HL-60 (cell line): ENCODE measurements around the gene VPS13D.

Experiments
- CTCF ChIP-seq: IDR thresholded peaks from one replicate; pipeline ENCODE4 v1.5.1; 2011; ENCODE audit warnings: low read length, control low read depth, inconsistent platforms; ENCODE audit not compliant: insufficient read depth
- GABPA ChIP-seq: IDR thresholded peaks from 2 replicates; pipeline ENCODE4 v1.6.1; 2012; ENCODE audit warnings: low read depth
- POLR2AphosphoS5 ChIP-seq: IDR thresholded peaks from 2 replicates; pipeline ENCODE4 v1.6.1; 2012; ENCODE audit warnings: low read depth
- REST ChIP-seq: IDR thresholded peaks from 2 replicates; pipeline ENCODE4 v1.6.1; 2012; ENCODE audit warnings: low read depth; ENCODE audit not compliant: insufficient replicate concordance

GRCh38 chr1:12468323-12468722 lies 238.5 kb downstream of the VPS13D start:
- no peak for TF ChIP-seq CTCF
- no peak for TF ChIP-seq REST
- TF ChIP-seq POLR2AphosphoS5, result no peak
- no peak for TF ChIP-seq GABPA
